Caki2 (cell line): ENCODE results near the gene LANCL3. TPM values are rescaled to one million over a fixed set of nuclear protein-coding genes. Genes with fewer than 3 reads are reported as not detected.

Source experiments
- DNase-seq: peaks from one replicate; pipeline ENCODE4 v3.0.0-alpha.2; 2015; ENCODE audit warnings: low read depth
- in situ Hi-C: cut with HindIII; loops from 2 replicates; pipeline ENCODE4 v1.10.0; 2016; ENCODE audit warnings: low sequenced_read_pairs, low pct_unique_long_range_greater_than_20kb, mixed read lengths
- total RNA-seq: library from RNA; depleted of rRNA; stranded (reverse); fragments of >200 nt; shearing (Covaris generic); gene quantifications from 2 replicates; pipeline ENCODE4 v1.2.3, GENCODE V29; 2014; ENCODE audit warnings: low replicate concordance; rRNA removed

LANCL3 gene
- total RNA-seq, 1 experiment from 2014 or later, result not detected

- in situ Hi-C loops, result no loop called here
- DNase-seq, result no peak
These were observed 141.0 kb downstream of the LANCL3 start for GRCh38 chrX:37712458-37712857.

DNA sequence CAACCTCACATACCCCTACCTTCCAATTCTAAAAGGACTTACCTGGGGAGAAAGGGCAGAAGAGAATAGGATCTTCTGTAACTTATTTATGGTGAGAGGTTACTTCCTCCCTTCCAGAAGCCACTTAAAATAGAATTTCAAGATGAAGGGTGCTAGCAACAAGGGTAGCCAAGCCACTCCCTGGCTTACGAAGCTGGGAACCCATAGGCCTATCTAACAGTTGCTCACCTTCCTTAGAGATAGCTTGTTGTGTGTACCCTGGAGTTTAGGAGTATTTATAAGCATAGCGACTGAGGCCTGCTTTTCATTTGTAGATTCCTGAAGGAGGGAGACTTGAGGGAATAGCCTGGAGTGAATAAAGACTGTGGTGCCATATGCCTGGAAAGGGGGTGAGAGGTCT, 143.0 kb downstream of the LANCL3 start:
- in situ Hi-C loops, result no loop called here
- DNase-seq, result no peak

DNA sequence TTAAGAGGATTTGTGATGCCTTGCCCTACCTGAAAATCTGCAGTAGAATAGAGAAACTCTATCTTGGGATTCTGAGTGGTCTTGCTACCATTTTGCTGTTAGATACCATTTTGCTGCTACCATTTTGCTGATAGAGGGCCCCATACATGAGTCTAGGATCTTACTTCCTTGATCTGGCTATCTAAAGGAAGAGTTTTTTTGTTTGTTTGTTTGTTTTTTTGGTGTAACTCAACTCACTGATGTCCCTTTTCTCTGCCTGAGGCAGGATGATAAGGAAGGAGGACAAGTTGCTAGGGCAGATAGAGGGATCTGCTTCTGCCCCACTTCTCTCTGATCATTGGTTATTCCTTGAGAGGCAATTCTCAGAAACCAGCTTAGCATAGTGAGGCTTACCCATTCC, 145.1 kb downstream of the LANCL3 start:
- in situ Hi-C loops, result no loop called here
- no peak for DNase-seq

- in situ Hi-C loops, result no loop called here
- no peak for DNase-seq
These were observed 146.2 kb downstream of the LANCL3 start for GRCh38 chrX:37717708-37718107.

- in situ Hi-C loops, result no loop called here
- DNase-seq, result no peak
These were observed 151.1 kb downstream of the LANCL3 start for GRCh38 chrX:37722595-37722994.

DNA sequence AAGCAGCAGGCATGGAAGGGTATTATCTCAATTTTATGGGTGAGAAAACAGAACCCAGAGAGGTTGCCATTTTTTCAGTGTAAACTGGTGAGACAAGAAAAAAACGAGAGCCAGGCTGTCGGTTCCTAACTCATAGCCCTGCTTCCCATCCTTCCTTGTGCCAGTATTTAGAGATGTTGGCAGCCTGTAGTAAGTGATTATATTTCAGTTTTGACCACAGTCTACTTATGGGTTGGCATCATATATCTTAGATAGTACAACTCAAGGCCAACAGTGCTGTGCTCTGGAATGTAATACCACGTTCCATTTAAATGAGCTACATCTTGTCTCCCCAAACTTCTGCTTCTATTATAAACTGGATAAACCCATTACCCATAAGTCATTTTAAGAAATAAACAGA, 154.9 kb downstream of the LANCL3 start:
- DNase-seq, result no peak

More for the DNA sequence above, 154.9 kb downstream of the LANCL3 start:
- in situ Hi-C loops, result no loop called here

Other genes starting within 250 kb of the LANCL3 start
- 4.7 and 9.6 TPM in 2 replicates for gene PRRG1, start 222.3 kb upstream of the LANCL3 start, total RNA-seq
- 0.26 and 1.4 TPM in 2 replicates for gene XK, start 114.1 kb downstream of the LANCL3 start, total RNA-seq
- 0.03 TPM in 1 of 2 replicates, not detected in the other for gene CYBB, start 208.4 kb downstream of the LANCL3 start, total RNA-seq